HG03060 (cell line): ENCODE results near the gene CPLANE1.
A peak's percentile ranks its signal among the peaks of the same experiment; 100 is the strongest.
"Not testable (repeated sequence)": the region's sequence is repeated elsewhere in the genome, so short reads cannot be mapped to it uniquely, and the experiment has no call there.

Source experiments
- ATAC-seq: cut with Tn5 transposase; IDR thresholded peaks from one replicate; pipeline ENCODE4 v1.9.1; 2021; ENCODE audit warnings: low read depth, moderate number of reproducible peaks; ENCODE audit not compliant: unreplicated experiment

CPLANE1 gene

DNA sequence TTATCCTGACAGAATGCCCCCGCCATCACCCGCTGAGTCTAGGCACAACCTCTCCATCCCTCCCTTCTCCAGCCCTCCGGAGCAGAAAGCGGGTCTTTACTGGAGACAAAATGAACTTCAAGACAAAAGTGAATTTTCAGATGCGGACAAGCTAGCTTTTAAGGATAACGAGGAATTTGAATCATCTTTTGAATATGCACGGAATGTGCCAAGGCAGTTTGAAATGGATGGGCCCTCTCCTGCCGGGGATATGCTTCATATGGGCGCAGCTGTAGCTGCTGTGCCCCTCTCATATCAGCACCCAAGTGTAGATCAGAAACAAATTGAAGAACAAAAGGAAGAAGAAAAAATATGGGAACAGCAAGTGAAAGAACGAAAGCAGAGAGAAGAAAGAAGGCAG is 37.5 kb downstream of the CPLANE1 start:
- no peak for ATAC-seq

DNA sequence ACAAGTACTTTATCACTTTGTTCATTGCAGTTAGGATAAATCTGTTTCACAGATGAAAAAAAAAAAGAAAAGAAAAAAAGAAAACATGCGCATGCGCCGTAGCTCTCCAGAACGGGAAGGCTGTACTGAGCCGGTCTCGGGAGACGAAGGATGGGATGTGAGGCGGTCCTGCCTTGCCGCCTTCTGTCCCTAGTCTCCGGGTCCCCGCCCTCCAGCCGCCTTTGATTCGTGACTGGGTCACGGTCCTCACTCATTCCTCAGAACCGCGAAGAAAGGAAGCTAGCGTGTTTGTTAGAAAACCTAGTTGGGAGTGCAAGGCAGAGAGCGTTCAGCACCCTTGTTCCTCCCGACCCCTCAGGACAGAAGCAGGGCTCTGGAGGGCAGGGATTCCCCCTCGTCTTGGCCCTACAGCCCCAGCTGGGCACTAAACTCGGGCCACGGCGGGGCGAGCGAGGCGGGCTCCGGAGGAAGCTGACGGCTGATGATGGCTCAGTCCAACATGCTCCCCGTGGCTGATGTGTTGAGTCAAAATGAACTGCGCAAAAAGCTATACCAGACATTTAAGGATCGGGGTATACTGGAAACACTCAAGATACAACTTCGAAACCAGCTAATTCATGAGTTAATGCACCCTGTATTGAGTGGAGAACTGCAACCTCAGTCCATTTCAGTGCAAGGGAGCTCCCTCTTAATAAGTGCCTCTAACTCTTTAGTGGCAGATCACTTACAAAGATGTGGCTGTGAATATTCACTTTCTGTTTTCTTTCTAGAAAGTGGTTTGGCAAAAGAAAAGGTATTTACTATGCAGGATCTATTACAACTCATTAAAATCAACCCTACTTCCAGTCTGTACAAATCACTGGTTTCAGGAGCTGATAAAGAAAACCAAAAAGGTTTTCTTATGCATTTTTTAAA is 40.0 kb downstream of the CPLANE1 start:
- no peak for ATAC-seq

DNA sequence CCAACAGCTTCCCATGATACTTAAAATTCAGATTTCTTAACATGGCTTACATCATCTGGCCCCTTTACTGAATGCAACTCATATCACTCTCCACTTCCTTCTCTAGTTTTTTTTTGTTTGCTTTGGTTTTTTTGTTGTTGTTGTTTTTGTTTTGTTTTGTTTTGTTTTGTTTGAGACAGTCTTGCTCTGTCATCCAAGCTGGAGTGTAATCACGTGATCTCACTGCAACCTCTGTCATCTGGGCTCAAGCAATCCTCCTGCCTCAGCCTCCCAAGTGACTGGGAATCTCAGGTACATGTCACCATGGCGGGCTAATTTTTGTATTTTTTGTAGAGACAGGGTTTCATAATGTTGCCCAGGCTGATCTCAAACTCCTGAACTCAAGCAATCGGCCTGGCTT is 41.4 kb downstream of the CPLANE1 start:
- ATAC-seq = no peak

DNA sequence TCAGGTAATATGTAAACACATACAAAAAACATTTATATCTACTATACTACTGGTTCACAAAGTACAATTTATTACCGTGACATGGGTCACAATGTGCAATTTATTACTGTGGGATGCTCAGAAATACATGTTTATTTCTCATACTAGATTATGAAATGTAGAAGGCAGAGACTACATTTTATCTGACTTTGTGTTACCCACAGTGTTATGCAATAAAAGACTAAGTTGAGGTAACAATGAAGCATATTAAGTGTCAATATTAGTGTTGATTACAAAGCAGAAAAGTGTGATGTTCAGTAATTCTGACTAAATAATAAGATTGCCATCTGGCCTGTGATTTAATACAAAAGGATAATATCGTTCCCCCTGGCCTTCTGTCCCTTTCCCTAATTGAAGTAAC is 42.4 kb downstream of the CPLANE1 start:
- no peak for ATAC-seq

DNA sequence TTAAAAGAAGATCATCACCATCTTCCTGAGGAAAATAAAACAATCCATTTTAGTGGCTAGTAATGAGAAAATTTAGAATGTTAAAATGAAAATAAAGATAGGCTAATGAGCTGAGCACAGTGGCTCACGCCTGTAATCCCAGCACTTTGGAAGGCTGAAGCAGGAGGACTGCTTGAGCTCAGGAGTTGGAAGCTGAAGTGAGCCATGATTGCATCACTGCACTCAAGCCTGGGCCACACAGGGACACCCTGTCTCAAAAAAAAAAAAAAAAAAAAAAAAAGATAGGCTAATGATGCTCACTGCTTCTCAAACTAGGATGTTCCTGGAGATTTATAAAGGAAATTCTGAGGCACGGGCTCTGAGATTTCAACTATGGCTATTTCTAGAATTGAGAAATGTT is 50.3 kb downstream of the CPLANE1 start:
- ATAC-seq = no peak

DNA sequence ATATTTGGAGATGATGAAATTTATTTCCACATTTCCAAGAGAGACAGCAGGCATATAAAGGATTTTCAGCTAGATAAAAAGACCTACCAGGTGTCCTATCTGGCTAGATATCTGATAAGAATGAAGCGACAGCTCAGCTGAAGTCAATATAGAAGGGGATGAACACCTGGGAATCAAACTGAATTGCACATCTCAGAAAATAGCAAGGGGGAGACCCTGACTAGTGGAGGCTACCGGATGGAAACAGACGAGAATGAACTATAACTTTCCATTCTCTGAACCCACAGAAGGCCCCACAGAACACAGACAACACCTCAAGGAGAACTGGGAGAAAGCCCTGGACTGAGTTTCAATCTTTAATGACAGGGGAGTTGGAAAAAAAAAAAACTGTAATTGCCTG is 51.1 kb downstream of the CPLANE1 start:
- no peak for ATAC-seq

DNA sequence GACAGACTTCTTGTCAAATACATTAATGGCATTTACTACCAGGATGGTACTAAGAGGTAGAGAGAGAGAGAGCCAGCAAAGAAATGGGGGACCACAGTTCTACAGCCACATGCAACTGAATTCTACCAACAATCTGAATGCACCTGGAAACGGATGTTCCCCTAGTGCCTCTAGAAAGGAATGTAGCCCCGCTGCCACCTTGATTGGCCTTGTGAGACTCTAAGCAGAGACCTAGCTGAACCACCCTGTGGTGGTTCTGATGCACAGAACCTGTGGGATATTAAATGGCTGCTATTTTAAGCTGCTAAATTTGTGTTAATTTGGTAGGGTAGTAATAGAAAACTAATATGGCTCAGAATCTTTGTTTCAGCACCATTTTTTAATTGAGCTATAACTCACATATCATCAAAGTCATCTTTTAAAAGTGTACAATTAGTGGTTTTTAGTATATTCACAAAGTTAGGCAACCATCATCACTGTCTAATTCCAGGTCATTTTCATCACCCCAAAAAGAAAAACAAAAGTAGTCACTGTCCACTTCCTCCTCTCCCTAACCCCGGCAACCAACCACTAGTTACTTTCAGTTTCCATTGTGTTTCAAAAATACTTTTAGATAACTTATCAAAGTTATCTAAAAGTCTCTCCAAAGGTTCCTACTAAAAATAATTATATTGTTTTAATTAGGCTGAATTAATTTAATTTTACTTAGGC is 51.7 kb downstream of the CPLANE1 start:
- peak; percentile 57 for ATAC-seq

DNA sequence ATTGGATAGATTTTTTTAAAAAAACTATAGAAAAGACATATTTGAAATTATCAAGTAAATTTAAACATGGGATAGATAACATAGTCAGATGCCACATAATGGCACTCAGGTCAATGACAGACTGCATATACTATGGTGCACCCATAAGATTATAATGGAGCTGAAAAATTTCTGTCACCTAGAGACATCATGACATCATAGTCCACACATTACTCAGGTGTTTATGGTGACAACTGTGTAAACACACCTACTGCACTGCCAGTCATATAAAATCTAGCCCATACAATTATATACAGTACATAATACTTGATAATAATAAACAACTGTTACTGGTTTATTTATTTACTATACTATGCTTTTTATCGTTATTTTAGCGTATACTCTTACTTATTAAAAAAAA is 58.6 kb downstream of the CPLANE1 start:
- ATAC-seq = no peak

DNA sequence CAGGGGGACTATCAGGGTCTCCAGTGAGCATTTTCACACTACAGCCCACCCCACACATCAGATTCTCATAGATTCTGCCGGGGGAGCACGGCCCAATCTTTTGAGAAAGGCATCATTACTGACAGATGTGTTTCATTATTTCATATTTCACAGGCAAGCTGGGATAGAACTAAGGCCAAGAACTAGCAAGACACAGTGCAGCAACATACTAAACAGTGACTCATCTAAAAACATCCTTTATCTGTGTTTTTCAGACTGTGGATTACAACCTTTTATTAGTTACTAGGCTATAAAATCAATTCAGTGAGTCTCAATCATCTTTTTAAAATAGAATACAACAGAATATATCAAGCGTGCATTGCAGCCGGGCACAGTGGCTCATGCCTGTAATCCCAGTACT is 59.8 kb downstream of the CPLANE1 start:
- ATAC-seq = no peak

DNA sequence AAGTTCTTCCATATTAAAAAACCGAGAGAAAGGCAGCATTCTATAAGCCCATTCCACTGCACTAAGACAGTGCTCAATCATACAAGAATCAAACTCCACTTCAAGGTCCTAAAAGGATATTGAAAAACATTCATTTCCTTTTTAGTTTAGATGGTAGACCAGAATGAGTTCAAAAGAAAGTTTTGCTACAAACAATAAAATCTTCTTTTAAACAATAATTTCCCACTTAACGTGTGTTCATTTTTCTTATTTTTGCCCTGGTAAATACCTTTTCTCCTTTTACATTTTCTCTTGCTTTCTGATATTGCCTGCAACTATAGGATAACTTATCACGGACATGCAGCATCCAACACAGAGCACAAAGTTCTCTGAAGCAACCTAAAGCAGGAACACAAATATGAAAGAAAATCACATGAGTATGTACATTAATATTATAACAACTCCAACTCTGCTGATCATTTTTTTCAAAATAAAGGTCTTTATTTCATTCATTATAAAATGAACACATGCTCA is 61.7 kb downstream of the CPLANE1 start:
- no peak for ATAC-seq

DNA sequence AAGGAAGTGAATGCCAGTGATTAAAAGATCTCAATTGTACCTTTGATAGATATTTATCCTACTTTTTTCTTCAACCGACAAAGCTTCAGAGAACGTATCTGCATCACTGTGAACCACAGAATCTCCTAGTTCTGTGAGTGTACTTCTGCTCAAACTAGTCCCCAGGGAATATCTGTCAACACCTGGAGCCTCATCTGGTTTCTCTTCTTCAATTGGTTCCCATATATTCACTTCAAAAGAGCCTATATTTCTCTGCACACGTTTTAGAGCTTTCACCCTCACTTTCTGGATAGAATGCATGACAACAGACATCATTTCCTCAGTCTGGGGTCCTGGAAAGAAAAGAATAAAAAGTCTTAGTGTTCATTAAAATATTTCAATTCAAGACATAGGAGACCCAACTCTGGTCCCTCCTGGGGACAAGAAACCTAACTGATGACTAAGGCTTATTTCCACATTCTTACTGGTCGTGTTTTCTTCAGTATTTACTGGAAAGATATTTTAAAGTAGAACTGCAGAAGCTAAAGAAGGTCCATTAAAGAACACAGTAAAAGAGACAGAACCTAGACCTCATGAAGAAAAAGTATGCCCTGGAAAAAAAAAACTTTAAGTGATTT is 64.3 kb downstream of the CPLANE1 start:
- ATAC-seq = peak; percentile 90

DNA sequence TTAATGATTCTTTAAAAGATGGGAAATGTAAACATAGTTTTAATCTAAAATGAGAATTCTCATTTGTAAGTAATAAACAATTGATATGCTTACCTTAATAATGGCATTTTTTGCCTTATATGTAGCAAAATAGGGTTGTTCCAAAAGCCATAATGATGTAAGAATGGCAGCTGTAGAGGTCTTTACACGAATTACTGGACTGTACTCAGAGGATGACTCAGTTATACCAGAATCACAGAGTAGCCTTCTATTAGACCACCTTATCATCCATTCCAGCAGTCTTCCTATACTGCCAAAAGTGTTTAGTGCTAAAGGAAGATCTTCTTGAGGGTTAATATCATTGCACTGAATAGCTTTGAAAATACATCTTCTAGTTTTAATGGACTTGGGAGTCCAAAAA is 66.5 kb downstream of the CPLANE1 start:
- ATAC-seq = no peak

DNA sequence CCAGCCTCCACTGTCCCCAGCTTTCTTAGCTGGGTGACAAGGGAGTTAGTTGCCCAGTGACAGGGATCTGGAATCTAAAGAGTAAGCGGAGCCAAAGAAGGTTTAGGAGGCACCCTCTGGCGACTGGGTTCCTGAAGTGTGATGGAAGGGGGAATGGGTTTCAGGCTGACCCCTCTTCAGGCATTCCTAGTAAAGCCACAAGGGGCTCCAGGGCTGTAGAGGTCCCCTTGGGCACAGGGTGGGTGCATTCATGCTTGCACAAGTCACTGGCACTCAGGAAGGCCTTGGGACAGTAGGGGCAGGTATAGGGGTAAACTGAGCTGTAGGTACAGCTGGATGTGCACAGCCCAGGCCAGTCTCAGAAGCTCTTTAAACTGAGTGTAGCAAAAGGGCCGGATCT is 74.2 kb downstream of the CPLANE1 start:
- no peak for ATAC-seq

DNA sequence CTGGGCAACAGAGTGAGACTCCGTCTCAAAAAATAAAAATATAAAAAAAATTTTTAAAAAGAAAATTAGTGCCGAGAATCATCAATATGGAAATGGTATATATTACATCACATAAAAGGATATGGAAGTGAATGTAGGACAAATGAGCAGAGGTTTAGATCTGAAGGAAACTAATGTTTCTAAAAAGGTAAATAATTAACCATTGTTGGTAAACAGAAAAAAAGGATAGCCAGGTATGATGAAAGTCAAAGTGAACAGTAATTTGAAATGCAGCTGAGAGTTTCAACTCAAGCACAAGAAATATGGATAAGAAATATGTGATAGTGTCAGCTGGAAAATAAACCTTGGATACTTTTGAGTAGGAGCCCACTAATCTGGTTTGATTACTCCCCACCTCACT is 76.2 kb downstream of the CPLANE1 start:
- no peak for ATAC-seq

DNA sequence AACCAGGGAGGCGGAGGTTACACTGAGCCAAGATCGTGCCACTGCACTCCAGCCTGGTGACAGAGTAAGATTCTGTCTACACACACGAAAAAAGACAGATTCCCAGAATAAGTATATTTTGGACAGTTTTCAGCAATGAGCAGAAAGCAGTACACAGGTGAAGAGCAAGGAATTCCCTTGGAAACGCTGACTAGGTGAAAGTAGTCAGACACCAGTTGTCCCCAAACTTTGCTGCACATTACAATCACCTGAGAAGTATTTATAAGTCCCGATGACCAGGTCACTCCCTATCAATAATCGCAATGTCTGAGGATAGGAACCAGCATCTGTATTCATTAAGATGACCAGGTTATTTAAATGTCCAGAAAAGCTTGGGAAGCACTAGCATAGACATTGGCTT is 78.3 kb downstream of the CPLANE1 start:
- no peak for ATAC-seq

DNA sequence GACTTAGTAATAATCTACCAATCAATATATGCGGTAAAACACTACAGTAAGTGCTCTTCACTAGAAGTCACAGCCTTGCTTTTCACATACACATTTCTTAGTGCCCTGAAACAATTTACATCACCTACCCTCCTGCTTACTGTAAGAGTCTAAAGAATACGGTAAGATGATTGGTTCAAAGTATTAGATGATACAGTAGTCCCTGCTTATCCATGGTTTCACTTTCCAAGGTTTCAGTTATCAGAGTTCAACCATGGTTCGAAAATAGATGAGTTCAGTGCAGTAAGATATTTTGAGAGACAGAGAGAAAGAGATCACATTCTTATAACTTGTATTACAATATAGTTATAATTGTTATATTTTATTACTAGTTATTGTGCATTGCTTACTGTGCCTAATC is 83.0 kb downstream of the CPLANE1 start:
- no peak for ATAC-seq

DNA sequence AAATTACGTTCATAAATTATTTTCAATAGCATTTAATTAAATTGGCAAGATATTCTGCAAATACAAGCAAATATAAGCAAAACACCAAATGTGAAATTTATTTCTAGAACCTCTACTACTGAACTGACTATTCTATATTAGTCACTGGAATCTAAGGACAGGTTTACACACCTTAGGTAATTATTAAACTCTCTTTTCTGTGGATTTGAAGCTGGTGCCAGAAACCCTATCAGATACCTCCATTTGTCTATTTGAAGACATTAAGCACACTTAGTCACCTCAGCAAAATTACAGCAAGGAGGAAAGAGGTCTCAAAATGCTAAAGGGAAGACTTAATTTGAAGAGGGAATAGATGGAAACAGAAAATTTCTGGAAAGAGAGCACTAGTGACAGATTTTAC is 83.4 kb downstream of the CPLANE1 start:
- no peak for ATAC-seq

DNA sequence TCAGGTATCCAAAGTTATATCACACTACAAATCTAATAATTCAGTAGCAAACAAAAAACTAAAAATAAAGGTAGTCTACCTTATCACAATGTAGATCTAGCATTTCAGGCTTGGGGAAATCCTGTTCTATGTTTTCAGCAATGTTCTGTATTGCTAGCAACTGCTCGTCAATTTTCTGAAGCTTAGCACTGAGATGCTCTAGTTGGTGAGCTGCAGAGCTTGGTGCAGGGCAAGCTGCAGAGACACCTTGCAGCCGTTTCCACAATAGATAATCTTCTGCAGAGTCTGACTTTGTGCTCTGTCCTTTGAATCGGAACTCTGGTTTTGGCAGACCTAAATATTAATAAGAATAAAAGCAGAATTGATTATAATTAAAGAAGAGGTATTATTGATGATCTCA is 95.5 kb downstream of the CPLANE1 start:
- ATAC-seq = no peak

DNA sequence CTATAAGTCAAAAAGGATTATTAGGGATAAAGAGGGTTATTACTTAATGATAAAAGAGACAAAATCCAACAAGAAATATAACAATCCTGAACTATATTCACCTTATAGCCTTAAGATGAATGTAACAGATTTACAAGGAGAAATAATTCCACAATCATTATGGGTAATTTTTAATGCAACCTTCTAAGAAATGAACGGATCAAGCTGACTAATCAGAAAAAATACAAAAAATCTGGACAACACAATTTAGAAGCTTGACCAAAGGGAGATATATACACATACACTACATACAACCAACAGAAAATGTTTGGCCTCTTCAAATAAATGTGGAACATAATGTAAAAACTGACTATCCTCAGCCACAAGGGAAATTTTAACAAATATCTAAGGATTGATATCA is 102.3 kb downstream of the CPLANE1 start:
- ATAC-seq = no peak

DNA sequence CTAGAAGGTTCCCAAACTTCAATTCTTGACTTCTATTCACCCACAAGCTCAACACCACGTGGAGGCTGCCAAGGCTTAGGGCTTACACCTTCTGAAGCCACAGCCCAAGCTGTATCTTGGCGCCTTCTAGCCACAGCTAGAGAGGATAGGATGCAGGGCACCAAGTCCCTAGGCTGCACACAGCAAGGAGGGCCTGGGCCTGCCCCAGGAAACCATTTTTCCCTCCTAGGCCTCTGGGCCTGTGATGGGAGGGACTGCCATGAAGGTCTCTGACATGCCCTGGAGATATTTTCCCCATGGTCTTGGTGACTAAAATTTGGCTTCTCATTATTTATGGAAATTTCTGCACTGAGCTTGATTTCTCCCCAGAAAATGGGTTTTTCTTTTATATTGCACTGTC is 112.5 kb downstream of the CPLANE1 start:
- no peak for ATAC-seq

DNA sequence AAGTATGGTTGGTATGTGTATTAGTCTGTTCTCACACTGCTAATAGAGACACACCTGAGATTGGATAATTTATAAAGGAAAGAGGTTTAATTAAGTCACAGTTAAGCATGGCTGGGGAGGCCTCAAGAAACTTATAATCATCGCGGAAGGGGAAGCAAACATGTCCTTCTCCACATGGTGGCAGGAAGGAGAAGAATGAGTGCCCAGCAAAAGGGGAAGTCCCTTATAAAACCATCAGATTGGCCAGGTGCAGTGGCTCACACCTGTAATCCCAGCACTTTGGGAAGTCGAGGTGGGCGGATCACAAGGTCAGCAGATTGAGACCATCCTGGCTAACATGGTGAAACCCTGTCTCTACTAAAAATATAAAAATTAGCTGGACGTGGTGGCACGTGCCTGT is 113.9 kb downstream of the CPLANE1 start:
- not testable (repeated sequence) for ATAC-seq
